Measurements from ENCODE around the gene RGL3.
"Not testable (repeated sequence)": the region's sequence is repeated elsewhere in the genome, so short reads cannot be mapped to it uniquely, and the experiment has no call there.

RGL3 gene

GRCh38 chr19:11421371-11422098, 2.4 kb upstream of the RGL3 start:
- no peak for DNase-seq (ENCODE audit: low read depth in 3 of 3)

GRCh38 chr19:11420429-11421370, 1.6 kb upstream of the RGL3 start:
- no peak for DNase-seq (ENCODE audit: low read depth in 3 of 3)

GRCh38 chr19:11418094-11418548, 993 bp downstream of the RGL3 start:
- no peak for DNase-seq (ENCODE audit: low read depth in 3 of 3)

GRCh38 chr19:11416346-11417052, 2.6 kb downstream of the RGL3 start:
- DNase-seq (ENCODE audit: low read depth in 3 of 3) = no peak

GRCh38 chr19:11414544-11414943, 4.6 kb downstream of the RGL3 start:
- no peak for DNase-seq (ENCODE audit: low read depth in 3 of 3)

- DNase-seq (ENCODE audit: low read depth in 3 of 3) = no peak
Measured at GRCh38 chr19:11410682-11411081, 8.4 kb downstream of the RGL3 start.

- DNase-seq (ENCODE audit: low read depth in 3 of 3) = no peak
Measured at GRCh38 chr19:11408591-11408990, 10.5 kb downstream of the RGL3 start.

- DNase-seq (ENCODE audit: low read depth in 3 of 3) = not testable (repeated sequence)
Measured at GRCh38 chr19:11406703-11407236, 12.3 kb downstream of the RGL3 start.

- DNase-seq (ENCODE audit: low read depth in 3 of 3) = no peak
Measured at GRCh38 chr19:11405846-11406643, 13.1 kb downstream of the RGL3 start.

GRCh38 chr19:11404588-11405222, 14.4 kb downstream of the RGL3 start:
- DNase-seq (ENCODE audit: low read depth in 3 of 3) = no peak

- DNase-seq (ENCODE audit: low read depth in 3 of 3) = no peak
Measured at GRCh38 chr19:11401808-11402543, 17.1 kb downstream of the RGL3 start.

GRCh38 chr19:11400798-11401197, 18.3 kb downstream of the RGL3 start:
- no peak for DNase-seq (ENCODE audit: low read depth in 3 of 3)

- no peak for DNase-seq (ENCODE audit: low read depth in 3 of 3)
Measured at GRCh38 chr19:11399667-11400066, 19.4 kb downstream of the RGL3 start.

- no peak for DNase-seq (ENCODE audit: low read depth in 3 of 3)
Measured at GRCh38 chr19:11397089-11397610, 22.0 kb downstream of the RGL3 start.

- DNase-seq (ENCODE audit: low read depth in 3 of 3) = no peak
Measured at GRCh38 chr19:11390933-11391680, 28.0 kb downstream of the RGL3 start.

- no peak for DNase-seq (ENCODE audit: low read depth in 3 of 3)
Measured at GRCh38 chr19:11390359-11390758, 28.8 kb downstream of the RGL3 start.

GRCh38 chr19:11387162-11388034, 31.7 kb downstream of the RGL3 start:
- no peak for DNase-seq (ENCODE audit: low read depth in 3 of 3)

- no peak for DNase-seq (ENCODE audit: low read depth in 3 of 3)
Measured at GRCh38 chr19:11384778-11385129, 34.4 kb downstream of the RGL3 start.
